Immature natural killer cell (primary cell): ENCODE results near the gene C1orf105. TPM values are rescaled to one million over a fixed set of nuclear protein-coding genes. Genes with fewer than 3 reads are reported as not detected.

Experiments
- DNase-seq, 3 donors: peaks; one replicate each; pipeline ENCODE4 v3.0.0; 2022; ENCODE audit warnings: mixed read lengths in 1 of 3
- H3K27ac Mint-ChIP-seq, 6 donors: one replicate each; pipeline ENCODE4 v1.8.0; 2020; ENCODE audit warnings: mixed read lengths in 6 of 6, mild to moderate bottlenecking in 5 of 6, inconsistent platforms in 4 of 6, moderate library complexity in 3 of 6
- H3K27me3 Mint-ChIP-seq, 3 donors: one replicate each; pipeline ENCODE4 v1.8.0; 2020 to 2021; ENCODE audit warnings: low read depth in 3 of 3, mild to moderate bottlenecking in 3 of 3, mixed read lengths in 3 of 3, moderate library complexity in 3 of 3, inconsistent platforms in 1 of 3
- H3K36me3 Mint-ChIP-seq, 3 donors: one replicate each; pipeline ENCODE4 v1.8.0; 2020; ENCODE audit warnings: mixed read lengths in 3 of 3, inconsistent platforms in 2 of 3, mild to moderate bottlenecking in 2 of 3
- H3K4me1 Mint-ChIP-seq, 2 donors: one replicate each; pipeline ENCODE4 v1.8.0; 2020; ENCODE audit warnings: inconsistent platforms in 2 of 2, mild to moderate bottlenecking in 2 of 2, mixed read lengths in 2 of 2, moderate library complexity in 1 of 2
- H3K4me3 Mint-ChIP-seq, 5 donors: one replicate each; pipeline ENCODE4 v1.8.0; 2020; ENCODE audit warnings: mild to moderate bottlenecking in 5 of 5, mixed read lengths in 5 of 5, inconsistent platforms in 3 of 5, moderate library complexity in 3 of 5
- H3K9me3 Mint-ChIP-seq, 6 donors: one replicate each; pipeline ENCODE4 v1.8.0; 2020; ENCODE audit warnings: mild to moderate bottlenecking in 6 of 6, mixed read lengths in 6 of 6, inconsistent platforms in 4 of 6, moderate library complexity in 3 of 6
- polyA plus RNA-seq, 3 donors: library from polyadenylated mRNA; unstranded; fragments of 300-500 nt; fragmentation: Illumina TruSeq; gene quantifications; one replicate each; pipeline ENCODE4 v1.2.3, GENCODE V29; 2021

The C1orf105 gene
- polyA plus RNA-seq, 3 donors from 2014 or later, result not detected

DNA sequence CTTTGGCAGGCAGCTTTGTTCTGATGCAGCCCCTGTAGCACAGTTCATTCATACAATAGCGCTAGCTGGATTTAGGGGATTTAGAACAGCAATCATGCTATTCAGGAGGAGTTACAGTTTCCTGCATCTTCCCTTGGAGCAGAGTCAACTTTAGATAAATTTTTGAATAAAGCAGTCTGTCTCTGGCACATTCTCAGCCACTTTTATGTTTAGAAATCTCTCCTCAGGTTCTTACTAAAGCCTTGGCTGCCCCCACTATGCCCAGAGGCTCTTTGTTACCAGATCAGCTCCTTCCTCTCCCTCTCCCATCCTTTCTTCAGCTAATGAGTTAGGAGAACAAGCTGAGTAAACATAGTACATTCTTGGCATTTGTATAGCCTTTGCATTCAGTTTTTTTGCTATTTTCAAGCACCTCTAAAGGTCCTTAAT is 40.4 kb downstream of the C1orf105 start:
- Mint-ChIP-seq H3K4me1 (no peaks in the 10 kb centered on the region), H3K27ac (no peak overlapping the region), H3K36me3 (no peaks in the 10 kb centered on the region), H3K27me3 (peaks cover 0 to 4% (median 1%) of the 10 kb centered on the region in 3 donors), H3K4me3 (no peak overlapping the region), H3K9me3 (no peaks in the 10 kb centered on the region)
- DNase-seq, result no peak

DNA sequence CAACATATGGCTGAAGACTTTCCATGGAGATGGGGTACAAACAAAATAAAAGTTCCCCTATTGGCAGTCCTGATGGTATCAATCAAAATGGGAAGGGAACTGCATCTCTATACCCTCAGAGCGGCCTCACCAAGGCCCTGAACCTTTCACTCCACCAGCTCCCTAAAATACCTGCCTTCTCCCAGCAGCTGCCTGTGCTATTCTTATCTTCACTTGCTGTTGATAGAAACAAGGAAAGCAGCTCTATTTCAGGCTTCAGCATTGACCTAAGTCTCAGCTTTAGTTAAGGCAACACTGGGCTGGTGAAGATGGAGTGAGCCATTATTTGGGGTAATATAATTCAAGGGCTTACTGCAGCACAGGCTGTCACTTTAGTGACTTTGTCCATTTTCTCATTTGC is 45.1 kb downstream of the C1orf105 start:
- Mint-ChIP-seq H3K27me3 (peaks cover 0 to 4% (median 0%) of the 10 kb centered on the region in 3 donors), H3K36me3 (no peaks in the 10 kb centered on the region), H3K4me1 (no peaks in the 10 kb centered on the region), H3K9me3 (no peaks in the 10 kb centered on the region), H3K27ac (no peak overlapping the region), H3K4me3 (no peak overlapping the region)
- DNase-seq, result no peak

DNA sequence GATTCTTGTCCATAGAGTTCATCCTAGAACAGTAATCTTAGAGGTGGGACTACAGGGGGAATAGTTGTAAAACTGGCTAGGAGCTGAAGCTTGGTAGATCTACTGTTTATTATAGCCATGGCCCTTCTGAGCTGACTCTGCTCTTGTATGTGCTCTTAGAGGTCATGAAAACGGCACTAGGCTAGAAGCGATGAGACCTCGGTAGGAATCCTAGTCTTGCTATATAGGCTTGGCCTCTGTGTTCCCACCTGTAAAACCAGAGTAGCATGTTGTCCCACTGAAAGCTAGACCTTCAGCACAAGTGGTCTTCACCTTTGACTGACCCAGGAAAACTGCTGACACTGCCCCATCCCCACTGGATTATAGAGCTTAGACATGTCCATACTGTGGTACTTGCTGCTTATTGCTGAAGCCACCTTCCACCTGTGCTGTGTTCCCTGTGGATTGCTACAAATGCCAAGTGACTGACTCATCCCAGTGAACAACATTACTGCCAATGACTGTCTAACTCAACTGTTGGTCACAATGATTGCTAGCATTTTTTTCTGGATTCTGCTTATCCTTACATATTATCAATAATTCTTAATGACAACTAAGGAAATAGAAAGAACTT is 46.4 kb downstream of the C1orf105 start:
- no peaks in the 10 kb centered on the region for H3K9me3 Mint-ChIP-seq
- no peak overlapping the region for H3K27ac Mint-ChIP-seq
- H3K4me1 Mint-ChIP-seq, result no peaks in the 10 kb centered on the region
- H3K36me3 Mint-ChIP-seq, result no peaks in the 10 kb centered on the region
- H3K4me3 Mint-ChIP-seq, result no peak overlapping the region
- DNase-seq, result no peak
- peaks cover 0 to 4% (median 0%) of the 10 kb centered on the region in 3 donors for H3K27me3 Mint-ChIP-seq

DNA sequence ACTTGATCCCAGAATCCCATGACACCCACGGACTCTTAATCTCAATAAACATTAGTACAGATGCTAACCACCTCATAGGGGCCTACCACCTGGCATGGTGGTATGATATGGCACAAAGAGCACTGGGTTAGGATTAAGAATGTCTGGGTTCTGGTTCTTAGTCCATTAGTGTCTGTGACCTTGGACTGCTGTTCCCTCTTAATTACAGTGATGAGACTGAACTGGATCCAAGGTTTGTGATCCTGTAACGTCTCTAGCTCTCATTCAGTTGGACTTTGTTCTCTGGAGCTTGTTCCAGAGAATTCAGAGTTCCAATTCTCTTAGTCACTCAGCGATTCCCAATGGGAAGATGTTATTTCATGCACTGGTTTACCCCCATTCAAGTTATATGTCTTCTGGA is 47.0 kb downstream of the C1orf105 start:
- Mint-ChIP-seq H3K36me3 (no peaks in the 10 kb centered on the region), H3K27ac (no peak overlapping the region), H3K27me3 (peaks cover 0 to 4% (median 0%) of the 10 kb centered on the region in 3 donors), H3K4me3 (no peak overlapping the region), H3K4me1 (no peaks in the 10 kb centered on the region), H3K9me3 (no peaks in the 10 kb centered on the region)
- no peak for DNase-seq

DNA sequence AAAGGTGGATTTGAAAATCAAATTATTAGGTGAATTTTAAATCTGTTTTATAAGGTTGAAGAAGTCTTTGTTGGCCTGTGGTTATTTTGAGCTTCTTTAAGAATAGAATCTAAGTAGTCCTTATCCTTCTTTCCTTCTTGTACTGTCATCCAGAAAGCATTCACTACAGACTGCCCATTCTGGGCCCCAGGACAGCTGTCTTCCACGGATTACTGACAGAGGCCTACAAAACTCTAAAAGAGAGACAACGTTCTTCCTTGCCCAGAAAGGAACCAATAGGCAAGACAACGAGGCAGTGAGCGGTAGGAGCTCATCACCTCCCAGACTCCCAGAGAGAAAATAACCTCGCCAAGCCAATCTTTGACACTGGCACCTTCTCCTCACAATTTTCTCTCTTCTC is 47.8 kb downstream of the C1orf105 start:
- Mint-ChIP-seq H3K9me3 (no peaks in the 10 kb centered on the region), H3K27me3 (no peaks in the 10 kb centered on the region), H3K27ac (no peak overlapping the region)

DNA sequence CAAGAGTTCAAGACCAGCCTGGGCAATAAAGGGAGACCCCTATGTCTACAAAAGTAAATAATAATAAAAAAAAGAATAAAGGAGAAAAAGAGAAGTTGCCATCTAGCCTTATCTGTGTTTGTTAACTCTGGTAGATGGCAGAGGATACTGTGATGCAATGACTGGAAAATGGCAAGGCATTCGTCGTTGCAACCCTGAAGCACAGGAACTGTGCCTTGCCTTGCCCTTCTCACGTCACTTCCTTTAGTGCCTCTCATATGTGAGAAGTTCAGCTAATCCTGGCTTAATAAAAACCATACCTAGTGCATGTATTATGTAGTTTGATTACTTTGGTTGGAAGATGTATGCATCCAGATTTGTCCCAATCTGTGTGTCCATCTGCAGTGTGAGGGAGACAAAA is 49.2 kb downstream of the C1orf105 start:
- H3K9me3 Mint-ChIP-seq, result no peaks in the 10 kb centered on the region
- no peaks in the 10 kb centered on the region for H3K36me3 Mint-ChIP-seq
- H3K4me1 Mint-ChIP-seq, result no peaks in the 10 kb centered on the region
- no peak overlapping the region for H3K4me3 Mint-ChIP-seq
- DNase-seq, result no peak
- H3K27me3 Mint-ChIP-seq, result no peaks in the 10 kb centered on the region
- no peak overlapping the region for H3K27ac Mint-ChIP-seq

More for the DNA sequence above, 47.8 kb downstream of the C1orf105 start:
- no peak for DNase-seq
- no peak overlapping the region for H3K4me3 Mint-ChIP-seq
- no peaks in the 10 kb centered on the region for H3K4me1 Mint-ChIP-seq
- no peaks in the 10 kb centered on the region for H3K36me3 Mint-ChIP-seq

DNA sequence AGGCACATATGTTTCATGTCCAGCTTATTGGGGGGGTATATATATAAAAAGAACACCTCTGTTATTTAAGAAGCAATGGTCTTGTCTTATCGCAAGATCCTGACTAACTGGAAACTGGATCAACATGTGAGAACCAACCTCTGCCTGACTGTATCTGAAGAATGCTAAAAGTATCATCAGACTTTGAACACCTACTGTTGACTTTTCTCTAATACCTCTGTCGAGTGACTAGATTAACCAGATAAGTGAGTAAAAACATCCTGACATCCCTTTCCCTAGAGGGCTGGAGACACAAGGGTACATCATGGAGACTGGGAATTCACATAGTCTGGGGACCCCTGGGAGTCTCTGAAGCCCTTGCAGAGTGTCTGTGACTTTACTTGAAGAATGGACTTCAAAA is 49.7 kb downstream of the C1orf105 start:
- no peaks in the 10 kb centered on the region for H3K4me1 Mint-ChIP-seq
- H3K9me3 Mint-ChIP-seq, result no peaks in the 10 kb centered on the region
- H3K36me3 Mint-ChIP-seq, result no peaks in the 10 kb centered on the region
- H3K4me3 Mint-ChIP-seq, result no peak overlapping the region
- DNase-seq, result no peak
- H3K27ac Mint-ChIP-seq, result no peak overlapping the region
- H3K27me3 Mint-ChIP-seq, result no peaks in the 10 kb centered on the region

DNA sequence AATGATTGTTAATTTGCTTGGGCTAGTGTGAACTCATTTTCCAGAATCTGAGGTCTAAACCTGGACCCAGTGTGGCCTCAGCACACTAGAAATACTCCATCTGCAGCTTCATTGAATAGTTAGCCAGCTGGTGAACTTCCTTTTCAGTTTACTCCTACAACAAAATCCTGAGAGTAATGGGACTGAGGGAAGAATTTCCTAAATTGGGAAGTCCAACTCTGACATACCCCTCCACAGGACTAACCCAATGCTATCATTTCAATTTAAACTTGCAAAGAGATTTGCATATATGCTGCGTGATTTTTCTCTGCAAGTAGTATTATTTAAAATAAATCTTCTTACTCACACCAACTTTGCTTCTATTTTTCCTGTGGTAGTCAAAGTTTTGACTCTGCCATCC is 51.2 kb downstream of the C1orf105 start:
- Mint-ChIP-seq H3K4me1 (no peaks in the 10 kb centered on the region), H3K36me3 (no peaks in the 10 kb centered on the region), H3K4me3 (no peak overlapping the region), H3K9me3 (no peaks in the 10 kb centered on the region), H3K27ac (no peak overlapping the region), H3K27me3 (no peaks in the 10 kb centered on the region)
- DNase-seq, result no peak

DNA sequence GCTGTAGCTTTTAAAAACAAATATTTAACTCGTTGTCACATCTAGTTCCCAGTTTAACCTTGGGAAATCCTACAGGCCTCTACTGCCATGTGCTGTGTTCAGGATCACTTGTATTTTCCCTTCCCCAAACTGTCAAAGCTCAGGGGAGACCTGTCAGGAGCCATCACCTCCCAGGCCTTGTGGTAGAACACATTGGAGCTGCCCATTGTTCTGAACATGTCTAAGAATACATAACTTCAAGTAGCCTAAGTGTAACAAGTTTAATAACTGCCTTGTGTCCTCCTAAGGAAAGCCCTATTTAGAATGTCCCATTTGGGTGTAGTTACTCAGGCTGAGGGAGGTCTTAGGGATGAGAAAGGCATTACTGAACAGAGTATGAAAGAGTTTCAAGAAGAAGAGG is 52.0 kb downstream of the C1orf105 start:
- H3K4me3 Mint-ChIP-seq, result no peak overlapping the region
- H3K9me3 Mint-ChIP-seq, result no peaks in the 10 kb centered on the region
- H3K36me3 Mint-ChIP-seq, result no peaks in the 10 kb centered on the region
- no peaks in the 10 kb centered on the region for H3K27me3 Mint-ChIP-seq
- H3K4me1 Mint-ChIP-seq, result no peaks in the 10 kb centered on the region
- no peak overlapping the region for H3K27ac Mint-ChIP-seq
- no peak for DNase-seq

DNA sequence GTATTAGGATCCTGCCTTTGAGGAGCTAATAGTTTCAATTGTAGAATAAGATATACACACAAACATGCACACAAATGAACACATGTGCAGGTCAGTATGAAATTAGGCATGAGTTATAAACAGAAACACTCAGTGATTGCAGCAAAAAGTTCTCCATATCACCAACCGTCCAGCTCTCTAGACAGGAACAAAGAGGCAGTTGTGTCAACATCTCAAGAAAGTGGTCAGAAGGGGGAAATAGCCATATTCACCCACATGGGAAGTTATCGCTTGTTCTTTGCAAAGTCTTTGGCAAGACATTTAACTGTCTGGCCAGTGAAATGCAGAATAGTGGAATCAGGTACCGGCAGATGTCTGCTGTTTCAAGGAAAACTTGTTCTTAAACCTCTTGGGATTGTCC is 52.8 kb downstream of the C1orf105 start:
- Mint-ChIP-seq H3K9me3 (no peaks in the 10 kb centered on the region), H3K27me3 (no peaks in the 10 kb centered on the region), H3K4me3 (no peak overlapping the region), H3K4me1 (no peaks in the 10 kb centered on the region), H3K36me3 (no peaks in the 10 kb centered on the region), H3K27ac (no peak overlapping the region)
- no peak for DNase-seq

DNA sequence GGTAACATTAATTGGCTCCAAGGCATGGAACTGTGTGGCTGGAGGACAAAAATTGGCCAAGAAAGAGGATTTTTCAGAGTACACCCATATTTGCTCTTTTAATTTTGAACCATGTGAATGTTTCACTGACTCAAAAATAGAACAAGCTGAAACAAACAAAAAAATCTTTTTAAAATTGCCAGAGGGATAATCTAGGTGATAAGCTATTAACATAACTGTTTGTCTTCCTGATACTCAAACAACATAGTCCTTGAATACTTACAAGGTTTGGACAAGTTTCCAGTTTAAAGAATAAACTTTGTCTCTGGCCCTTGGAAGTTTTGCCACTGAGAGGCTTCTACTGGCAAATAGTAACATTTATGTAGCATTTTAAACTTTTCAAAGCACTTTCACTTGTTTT is 53.4 kb downstream of the C1orf105 start:
- Mint-ChIP-seq H3K36me3 (no peaks in the 10 kb centered on the region), H3K27me3 (no peaks in the 10 kb centered on the region), H3K9me3 (no peaks in the 10 kb centered on the region), H3K4me1 (no peaks in the 10 kb centered on the region), H3K27ac (no peak overlapping the region), H3K4me3 (no peak overlapping the region)
- no peak for DNase-seq

DNA sequence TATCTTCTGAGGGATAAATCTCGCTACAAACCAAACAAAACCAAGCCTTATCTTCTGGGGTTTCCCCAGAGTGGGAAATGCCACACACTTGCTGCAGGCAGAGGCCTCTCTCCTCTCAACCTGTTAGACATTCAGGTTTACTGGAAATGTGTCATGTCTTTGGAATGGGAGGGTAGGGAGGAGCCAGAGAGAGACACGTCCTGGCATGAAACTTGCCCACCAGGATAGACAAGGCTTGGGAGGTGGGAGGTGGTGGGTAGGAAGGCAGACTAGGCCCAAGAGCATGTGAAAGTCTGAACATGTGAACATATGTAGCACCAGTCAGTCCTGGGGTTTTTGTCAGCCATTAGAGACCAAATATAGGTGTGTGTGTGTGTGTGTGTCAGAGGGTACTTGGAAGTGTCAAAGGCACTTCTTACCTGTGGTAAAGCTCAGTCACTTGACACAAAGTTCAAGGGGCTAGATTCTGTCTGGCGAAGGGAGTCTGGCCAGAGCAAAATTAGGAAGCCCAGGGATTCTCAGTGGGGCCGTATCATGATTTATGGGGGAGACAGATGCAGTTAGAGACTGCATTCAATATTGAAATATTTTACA is 55.8 kb downstream of the C1orf105 start:
- Mint-ChIP-seq H3K27ac (no peak overlapping the region), H3K27me3 (peaks cover 0 to 2% (median 0%) of the 10 kb centered on the region in 3 donors), H3K36me3 (no peaks in the 10 kb centered on the region), H3K9me3 (no peaks in the 10 kb centered on the region), H3K4me3 (no peak overlapping the region), H3K4me1 (no peaks in the 10 kb centered on the region)
- DNase-seq, result no peak

DNA sequence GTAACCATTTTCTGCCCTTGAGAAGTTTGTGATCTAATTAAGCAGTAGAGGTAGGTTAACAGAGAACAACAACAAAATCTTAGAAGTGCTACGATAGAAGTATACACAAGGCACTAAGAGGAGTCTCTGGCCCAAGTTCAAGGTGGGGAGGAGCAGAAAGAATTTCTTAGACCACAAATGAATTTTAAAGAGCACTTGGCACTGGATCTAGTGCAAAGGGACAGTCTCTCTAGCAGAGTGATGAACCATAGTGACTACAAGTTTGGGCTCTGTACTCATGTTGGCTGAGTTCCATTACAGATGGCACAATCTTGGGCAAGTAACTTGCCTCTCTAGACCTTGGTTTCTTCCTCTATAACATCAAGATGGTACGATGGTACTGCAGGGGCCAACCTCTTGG is 56.7 kb downstream of the C1orf105 start:
- H3K27me3 Mint-ChIP-seq, result peaks cover 0 to 4% (median 0%) of the 10 kb centered on the region in 3 donors
- H3K36me3 Mint-ChIP-seq, result no peaks in the 10 kb centered on the region
- no peak for DNase-seq
- H3K27ac Mint-ChIP-seq, result no peak overlapping the region
- no peaks in the 10 kb centered on the region for H3K4me1 Mint-ChIP-seq
- H3K9me3 Mint-ChIP-seq, result no peaks in the 10 kb centered on the region
- no peak overlapping the region for H3K4me3 Mint-ChIP-seq

DNA sequence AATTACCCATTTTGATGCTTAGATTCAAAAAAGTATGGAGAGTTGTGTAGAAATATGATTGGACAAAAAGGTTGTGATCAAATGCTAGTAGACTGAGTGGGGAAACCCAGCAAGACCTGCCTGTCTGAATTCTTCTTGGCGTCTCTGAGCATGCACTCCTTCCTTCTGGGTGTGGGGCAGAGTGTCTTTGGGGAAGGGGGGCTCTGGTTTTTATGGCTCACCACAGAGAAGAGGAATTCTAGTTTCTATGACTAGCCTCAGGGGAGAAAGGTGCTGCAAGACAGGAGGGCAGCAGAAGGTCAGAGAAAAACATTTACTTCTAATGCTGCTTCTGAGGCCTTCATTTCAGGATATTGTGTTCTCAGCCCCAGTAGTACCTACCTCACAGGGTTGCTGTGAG is 57.3 kb downstream of the C1orf105 start:
- Mint-ChIP-seq H3K4me3 (no peak overlapping the region), H3K9me3 (no peaks in the 10 kb centered on the region), H3K27ac (no peak overlapping the region), H3K27me3 (peaks cover 0 to 4% (median 0%) of the 10 kb centered on the region in 3 donors), H3K4me1 (no peaks in the 10 kb centered on the region), H3K36me3 (no peaks in the 10 kb centered on the region)
- DNase-seq, result no peak

DNA sequence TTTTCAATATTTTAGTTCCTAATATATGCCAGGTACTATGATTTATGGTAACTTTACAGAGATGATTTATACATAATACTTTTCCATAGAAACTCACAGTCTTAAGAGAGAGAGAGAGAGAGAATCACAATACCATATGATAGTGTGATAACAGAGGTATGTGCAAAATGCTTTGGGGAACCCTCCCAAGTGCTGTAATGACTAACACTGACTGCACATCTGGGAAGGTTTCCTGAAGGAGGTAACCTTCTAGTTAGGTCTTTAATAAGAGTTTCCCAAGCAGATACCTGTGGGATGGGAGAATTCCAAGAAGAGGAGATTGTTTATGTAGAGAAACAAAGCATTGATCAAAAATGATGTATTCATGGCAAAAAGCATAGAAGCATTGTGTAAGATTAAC is 58.0 kb downstream of the C1orf105 start:
- H3K36me3 Mint-ChIP-seq, result no peaks in the 10 kb centered on the region
- no peak overlapping the region for H3K4me3 Mint-ChIP-seq
- no peak for DNase-seq
- H3K27ac Mint-ChIP-seq, result no peak overlapping the region
- H3K4me1 Mint-ChIP-seq, result no peaks in the 10 kb centered on the region
- H3K27me3 Mint-ChIP-seq, result peaks cover 0 to 4% (median 0%) of the 10 kb centered on the region in 3 donors
- no peaks in the 10 kb centered on the region for H3K9me3 Mint-ChIP-seq
